AG08396 (cell line): Measurements from ENCODE around the gene ZNF865.
"Not testable (repeated sequence)": the region's sequence is repeated elsewhere in the genome, so short reads cannot be mapped to it uniquely, and the experiment has no call there.

Experiments
- DNase-seq: peaks from one replicate; pipeline ENCODE4 v3.0.0; 2012; ENCODE audit warnings: low spot score, mixed read lengths

Gene ZNF865

GRCh38 chr19:55605637-55606470 is at the start of gene ZNF865:
Gene ZNF865, plus strand, starts transcription at chr19:55605647. Its CDS starts 7,972 bp downstream, at chr19:55613619.
- DNase-seq, result peak; percentile 85

GRCh38 chr19:55559684-55560083 is 45.8 kb upstream of the ZNF865 start:
- DNase-seq, result no peak

- peak; percentile 58 for DNase-seq
Measured at GRCh38 chr19:55563261-55563690, 42.2 kb upstream of the ZNF865 start.

DNA sequence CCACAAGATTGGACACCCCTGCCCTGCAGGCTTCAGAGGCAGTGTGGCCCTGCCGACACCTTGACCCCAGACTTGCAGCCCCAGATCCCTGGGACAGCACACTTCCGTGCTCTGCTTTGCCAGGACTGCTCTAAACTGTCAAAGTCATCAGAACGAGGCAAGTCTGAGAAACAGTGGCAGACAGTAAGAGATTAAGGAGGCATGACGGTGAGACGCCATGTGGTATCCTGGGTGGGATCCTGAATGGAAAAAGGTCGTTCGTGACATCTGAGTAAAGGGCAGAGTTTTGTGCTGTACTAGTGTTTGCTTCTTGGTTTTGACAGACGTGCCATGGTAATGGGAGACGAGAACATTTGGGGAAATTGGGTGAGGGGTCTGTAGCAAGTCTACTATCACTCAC is 38.6 kb upstream of the ZNF865 start:
- no peak for DNase-seq

GRCh38 chr19:55567708-55568328 is 37.6 kb upstream of the ZNF865 start:
- DNase-seq, result no peak

DNA sequence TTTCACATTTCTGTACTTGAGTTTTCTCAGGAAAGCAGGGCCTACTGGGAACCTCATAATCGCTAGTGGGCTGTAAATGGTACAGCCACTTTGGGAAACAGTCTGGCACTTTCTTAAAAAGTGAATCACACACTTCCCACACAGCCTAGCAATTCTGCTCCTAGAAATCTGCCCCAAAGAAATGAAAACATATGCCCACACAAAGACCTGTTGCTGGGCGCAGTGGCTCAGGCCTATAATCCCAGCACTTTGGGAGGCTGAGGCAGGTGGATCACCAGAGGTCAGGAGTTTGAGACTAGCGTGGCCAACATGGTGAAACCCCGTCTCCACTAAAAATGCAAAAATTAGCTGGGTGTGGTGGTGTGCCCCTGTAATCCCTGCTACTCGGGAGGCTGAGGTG is 36.0 kb upstream of the ZNF865 start:
- not testable (repeated sequence) for DNase-seq

DNA sequence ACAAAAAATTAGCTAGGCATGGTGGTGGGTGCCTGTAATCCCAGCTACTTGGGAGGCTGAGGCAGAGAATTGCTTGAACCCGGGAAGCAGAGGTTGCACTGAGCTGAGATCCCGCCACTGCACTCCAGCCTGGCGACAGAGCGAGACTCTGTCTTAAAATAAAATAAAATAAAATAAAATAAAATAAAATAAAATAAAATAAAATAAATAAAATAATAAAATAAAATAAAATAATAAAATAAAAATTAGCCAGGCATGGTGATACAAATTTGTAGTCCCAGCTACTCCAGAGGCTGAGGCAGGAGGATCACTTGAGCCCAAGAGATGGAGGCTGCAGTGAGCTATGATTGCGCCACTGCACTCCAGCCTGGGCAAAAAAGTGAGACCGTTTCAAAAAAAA is 31.5 kb upstream of the ZNF865 start:
- not testable (repeated sequence) for DNase-seq

- no peak for DNase-seq
Measured at GRCh38 chr19:55576746-55577145, 28.7 kb upstream of the ZNF865 start.

DNA sequence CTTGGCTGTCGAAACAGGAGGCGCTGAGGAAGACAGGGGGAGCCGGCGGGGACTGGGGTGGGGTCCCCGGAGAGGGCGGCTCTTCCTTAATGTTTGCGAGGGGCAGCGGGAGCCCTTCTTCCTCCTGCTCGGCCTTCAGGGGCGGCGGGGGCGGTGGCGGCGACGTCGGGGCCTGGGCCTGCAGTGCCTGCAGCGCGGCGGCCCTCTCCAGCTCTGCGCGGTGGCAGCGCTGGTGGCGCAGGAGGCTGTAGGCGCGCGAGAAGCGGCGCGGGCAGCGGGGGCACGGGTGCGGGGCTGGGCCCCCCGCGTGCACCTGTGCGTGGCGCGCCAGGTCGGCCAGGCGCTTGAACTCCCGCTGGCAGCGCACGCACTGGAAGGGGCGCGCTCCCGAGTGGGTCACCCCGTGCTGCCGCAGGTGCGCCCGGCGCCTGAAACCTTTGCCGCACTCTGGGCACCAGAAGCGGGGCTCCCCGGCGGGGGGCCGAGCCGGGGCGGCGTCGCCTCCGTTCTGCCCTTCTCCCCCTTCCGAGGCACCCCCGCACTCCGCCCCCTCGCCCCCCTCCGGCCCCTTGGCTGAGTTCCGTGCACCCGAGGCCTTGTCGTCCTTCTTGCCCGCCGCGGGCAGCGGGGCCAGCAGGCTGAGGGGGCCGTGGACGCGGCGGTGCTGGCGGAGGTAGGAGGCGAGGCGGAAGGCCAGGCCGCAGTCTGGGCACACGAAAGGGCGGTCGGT is 27.3 kb upstream of the ZNF865 start:
- no peak for DNase-seq

DNA sequence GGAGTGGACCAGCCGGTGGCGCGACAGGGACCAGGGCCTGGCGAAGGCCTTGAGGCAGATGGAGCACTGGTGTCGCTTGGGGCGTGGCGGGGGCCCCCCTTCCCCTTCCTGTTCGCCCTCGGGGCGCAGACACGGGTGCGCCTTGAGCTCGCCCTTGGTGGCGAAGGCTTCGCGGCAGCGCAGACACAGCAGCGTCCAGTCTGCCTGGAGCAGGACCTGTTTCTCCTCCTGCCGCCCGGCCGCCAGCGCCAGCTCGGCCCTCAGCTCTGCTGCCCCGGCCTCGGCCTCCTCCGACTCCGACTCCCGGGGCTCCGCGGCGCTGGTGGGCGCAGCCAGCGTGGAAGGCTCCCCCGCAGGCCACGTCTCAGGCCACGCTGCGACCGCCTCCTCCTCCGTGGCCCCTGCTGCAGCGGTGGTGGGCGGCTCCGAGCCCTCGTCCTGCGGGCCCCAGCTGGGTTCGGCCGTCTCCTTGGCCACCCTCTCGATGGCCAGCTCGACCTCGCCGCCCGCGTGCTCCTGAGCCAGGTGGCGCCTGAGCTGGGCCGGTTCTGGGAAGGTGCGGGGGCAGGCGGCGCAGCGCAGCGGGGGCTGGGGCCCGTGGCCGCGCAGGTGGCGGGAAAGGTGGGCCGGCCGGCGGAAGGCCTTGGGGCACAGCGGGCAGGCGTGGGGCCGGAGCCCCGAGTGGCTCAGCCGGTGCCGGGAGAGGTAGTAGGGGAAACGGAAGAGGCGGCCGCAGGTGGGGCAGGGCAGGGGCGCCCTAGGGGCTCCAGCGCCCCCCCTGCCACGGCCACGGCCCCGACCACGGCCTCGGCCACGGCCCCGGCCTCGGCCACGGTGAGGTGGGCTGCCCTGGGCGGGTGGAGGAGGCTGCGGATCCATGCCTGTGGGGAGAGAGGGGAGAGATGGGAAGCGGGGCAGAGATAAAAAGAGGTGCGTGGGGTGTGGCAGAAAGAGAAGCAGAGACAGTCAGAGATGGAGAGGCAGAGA is 26.4 kb upstream of the ZNF865 start:
- no peak for DNase-seq

DNA sequence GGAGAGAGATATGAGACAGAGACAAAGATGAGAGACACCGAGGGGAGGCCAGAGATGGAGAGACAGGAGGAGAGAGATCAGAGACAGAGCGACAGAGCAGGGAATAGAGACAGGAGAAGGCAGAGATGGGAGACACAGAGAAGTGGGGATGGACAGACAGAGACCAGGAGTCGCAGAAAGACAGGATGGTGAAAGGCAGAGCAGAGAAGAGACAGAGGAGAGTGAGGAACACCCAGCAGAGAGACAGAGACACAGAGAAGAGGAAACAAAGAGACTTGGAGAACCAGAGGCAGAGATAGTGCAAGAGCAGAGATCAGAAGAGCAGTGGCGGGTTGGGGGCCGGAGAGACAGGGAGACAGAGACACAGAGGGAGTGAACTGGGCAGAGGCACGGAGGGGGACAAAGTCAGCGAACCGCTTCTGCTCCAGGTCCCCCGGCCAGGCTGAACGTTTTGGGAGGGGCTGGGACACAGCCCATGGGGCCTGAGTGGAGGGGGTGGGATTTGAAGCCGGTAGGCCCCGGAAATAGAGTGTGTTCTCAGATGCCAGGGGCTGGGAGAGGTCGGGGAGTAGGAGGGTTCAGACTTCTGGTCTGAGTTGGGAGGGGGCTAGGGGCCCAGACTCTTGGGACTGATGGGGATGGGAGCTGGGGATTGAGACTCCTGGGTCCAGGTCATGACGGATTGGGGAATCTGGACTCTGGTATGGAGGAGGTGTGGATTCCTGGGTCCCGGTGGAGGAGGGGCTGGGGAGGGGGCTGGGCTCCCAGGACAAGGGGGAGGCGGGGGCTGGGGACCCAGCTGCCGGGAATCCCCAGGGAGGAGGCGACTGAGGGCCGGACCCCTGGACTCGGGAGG is 25.5 kb upstream of the ZNF865 start:
- DNase-seq, result peak; percentile 53

GRCh38 chr19:55580628-55581144 is 24.8 kb upstream of the ZNF865 start, which contains the start of gene ZNF579:
Gene ZNF579, minus strand, starts transcription at chr19:55580848. Its CDS starts 1,209 bp downstream, at chr19:55579639.
- peak; percentile 94 for DNase-seq

DNA sequence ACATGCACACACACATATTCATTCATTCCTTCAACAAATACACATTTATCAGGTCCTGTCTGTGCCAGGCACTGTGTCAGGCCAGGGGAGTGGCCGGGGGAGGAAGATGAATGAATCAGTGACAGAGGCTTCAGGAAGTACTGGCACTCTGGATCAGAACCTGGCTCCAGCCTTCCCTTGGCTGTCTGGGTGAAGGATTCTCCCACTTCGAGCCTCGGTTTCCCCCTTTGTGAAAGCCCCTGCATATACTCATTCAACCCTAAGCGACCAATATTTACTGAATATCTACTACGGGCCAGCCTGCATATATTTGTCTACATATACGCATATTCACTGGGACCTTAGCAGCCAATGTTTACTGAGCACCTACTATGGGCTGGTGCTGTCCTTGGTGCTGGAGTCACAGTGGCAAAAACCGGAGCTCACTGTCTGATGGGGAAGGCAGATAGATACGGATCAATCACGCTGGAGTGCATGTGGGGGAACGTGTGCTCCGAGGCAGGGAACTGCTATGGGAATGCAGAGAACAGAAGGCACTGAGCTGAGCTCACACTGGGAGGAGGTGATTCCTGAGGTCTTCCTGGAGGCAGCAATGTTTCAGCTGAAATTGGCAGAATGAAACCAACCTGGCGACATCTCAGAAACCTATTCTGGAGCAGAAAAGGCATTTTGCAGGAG is 24.2 kb upstream of the ZNF865 start:
- no peak for DNase-seq

DNA sequence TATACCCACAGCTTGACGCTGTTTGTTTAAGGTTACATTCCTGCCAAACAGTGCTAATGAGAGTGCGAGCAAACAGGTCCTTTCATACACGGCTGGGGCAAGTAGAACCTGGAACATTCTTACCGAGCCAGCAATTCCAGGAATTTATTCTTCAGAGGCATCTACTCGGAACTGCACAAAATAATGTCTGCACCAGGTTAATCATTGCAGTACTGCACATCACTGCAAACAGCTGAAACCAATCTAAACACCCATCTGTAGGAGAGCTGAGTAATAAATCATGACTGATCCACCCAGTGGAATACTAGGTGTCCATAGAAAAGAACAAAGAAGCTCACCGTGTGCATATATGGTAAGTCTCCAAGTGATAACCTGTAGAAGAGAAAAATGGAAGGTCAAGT is 23.6 kb upstream of the ZNF865 start:
- no peak for DNase-seq

GRCh38 chr19:55582284-55582683 is 23.2 kb upstream of the ZNF865 start:
- not testable (repeated sequence) for DNase-seq

DNA sequence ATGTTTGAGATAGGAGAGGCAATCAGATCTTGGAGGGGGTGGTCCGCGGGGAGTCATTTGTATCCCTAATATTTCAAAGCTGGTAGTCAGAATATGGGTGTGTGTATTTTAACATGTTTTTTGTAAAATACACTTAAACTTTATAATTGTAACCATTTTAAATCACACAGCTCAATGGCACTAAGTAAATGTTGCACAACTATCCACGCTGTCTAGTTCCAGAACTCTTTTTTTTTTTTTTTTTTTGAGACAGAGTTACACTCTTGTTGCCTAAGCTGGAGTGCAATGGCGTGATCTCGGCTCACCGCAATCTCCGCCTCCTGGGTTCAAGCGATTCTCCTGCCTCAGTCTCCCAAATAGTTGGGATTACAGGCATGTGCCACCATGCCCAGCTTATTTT is 21.6 kb upstream of the ZNF865 start:
- DNase-seq, result not testable (repeated sequence)

DNA sequence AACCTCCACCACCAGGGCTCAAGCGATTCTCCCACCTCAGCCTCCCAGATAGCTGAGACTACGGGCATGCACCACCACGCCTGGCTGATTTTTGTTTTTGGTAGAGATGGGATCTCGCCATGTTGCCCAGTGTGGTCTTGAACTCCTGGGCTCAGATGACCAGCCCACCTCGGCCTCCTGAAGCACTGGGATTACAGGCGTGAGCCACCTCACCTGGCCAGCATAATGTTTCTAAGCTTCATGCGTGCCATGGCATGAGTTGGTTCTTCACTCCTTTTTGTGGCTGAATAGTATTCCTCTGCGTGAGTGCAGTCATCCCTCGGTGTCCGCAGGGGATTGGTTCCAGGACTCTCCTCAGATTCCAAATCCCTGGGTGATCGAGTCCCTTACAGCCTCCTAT is 20.6 kb upstream of the ZNF865 start:
- no peak for DNase-seq

DNA sequence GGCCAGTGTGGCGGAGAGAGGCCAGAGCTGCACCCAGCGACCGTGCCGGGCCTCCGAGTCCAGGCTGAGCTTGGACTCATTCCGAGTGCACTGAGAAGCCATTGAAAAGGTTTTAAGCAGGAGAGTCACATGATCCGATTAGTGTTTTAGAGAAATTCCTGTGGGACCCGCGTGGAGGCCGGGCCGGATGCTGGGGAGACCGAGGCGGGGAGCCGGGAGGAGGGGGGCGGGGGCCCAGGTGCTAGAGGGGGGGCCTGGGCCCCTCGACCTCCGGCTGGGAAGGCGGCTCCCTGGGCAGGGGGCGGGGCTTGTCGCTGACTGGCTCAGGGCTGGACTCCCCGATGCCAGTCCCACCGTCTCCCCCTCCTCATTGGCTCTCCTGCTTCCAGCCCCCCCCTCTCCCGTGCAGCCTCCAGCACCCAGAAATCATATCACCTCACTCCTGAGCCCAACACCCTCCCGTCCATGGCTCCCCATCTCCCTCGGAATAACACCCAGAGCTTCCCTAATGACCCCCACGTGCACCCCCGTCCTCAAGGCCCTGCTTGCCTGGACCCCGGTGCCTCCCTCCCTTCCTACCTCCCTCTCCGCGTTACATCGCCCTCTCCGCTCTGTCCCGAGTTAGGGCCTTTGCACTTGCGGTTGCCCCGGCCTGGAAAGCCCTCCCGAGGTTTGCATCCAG is 19.6 kb upstream of the ZNF865 start:
- DNase-seq, result peak; percentile 75
